ENCODE measurements around the gene SPIRE1.
A peak's percentile ranks its signal among the peaks of the same experiment; 100 is the strongest.

The SPIRE1 gene

DNA sequence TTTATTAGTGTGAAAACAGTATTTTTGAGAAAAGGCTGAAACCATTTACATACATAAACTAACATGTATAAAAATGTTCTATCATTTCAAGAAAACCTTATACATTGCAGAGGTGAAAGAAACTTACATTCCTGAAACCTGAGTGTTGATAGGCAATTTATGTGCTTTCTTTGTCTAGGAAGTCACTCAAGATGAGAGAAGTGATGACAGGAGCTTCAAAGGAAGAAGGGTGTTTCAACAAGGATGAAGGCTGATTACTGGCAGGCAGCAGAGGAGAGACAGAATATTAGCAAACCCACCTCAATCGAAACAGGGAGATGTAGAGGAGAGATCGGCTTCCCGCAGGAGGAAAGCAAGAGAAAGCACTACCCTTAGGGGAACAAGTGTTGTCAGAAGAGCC lies 125.2 kb downstream of the SPIRE1 start:
- DNase-seq, result no peak
- TF ChIP-seq POLR2A (IDR thresholded peaks at IDR 0.05; ENCODE audit: low read length), result no peak

DNA sequence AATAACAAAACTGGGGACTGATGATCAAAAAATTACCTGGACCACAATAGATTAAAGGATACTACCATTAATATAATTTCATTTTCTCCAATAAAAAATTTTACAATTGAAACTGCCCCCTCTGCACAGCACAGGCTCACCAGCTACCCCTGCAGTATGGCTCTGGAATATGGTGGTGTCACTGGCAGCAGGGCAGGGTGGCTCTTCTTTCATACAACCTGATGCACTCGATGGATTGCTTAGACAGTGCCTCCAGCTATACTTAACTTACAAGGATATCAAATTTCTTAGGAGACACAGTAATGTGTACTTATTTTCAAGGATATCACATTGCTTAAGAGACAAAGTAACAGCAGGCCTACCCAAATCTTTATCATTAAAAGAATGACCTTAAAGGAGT lies 126.2 kb downstream of the SPIRE1 start:
- peak; percentile 20 to 46 for DNase-seq
- no peak for TF ChIP-seq POLR2A (IDR thresholded peaks at IDR 0.05; ENCODE audit: low read length)
- TF ChIP-seq GATA1 (IDR thresholded peaks at IDR 0.05; ENCODE audit: low read depth, low read length), result no peak

DNA sequence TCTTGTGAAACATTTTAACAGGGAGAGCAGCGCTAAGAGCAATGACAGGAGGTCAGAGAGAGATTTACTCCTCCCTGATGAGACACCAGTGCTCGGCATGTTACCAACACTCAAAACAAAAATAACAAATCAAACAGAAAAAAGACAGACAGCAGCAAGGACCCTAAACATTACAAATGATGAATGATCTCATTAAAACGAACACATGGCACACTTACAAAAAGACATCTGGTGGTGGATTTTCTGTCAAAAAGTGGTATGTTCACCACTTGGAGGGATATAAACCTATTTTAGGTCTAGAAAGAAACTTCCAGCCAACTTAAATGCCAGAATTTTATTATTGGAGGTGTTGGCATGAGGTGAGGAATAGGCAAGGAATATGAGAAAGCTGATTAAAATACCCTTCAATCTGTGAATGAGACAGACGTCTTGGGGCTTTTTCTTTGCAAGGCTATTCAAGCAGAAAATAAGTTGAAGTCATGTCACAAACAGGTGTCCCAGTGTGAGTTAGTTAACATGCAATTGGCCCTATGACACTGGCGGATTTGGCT lies 137.4 kb downstream of the SPIRE1 start:
- TF ChIP-seq GATA1 (IDR thresholded peaks at IDR 0.05; ENCODE audit: low read depth, low read length) (no peak), POLR2A (IDR thresholded peaks at IDR 0.05; ENCODE audit: low read length) (no peak)
- DNase-seq, result peak; percentile 23 to 36

DNA sequence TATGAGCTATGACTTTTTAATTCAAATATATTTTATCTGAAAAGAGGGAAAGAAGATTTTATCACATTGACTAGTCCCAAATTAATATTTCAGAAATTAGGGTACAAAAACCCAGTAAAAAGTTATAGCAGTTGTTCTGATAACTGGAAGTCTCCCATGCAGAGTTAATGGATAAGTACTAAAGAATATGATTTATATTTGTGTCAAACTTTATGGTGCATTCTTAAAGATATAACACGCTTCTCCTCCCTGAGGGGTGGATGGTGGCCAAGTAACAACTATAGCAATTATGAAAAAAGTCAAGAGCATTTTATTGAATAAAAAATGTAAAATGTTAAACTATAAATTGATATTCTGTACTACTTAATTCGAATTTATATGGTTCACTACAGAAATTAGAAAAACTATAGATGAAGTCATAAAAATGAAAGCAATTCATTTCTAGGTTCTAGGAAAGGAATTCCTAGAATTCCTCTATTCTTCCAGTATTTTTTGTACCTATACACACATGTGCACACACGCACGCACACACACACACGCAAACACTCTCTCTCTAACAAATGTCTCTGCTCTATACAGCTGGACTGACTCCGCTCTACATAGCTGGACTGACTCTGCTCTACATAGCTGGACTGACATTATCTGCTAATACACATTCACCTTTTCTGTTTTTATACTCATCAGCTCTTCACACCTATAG lies 138.9 kb downstream of the SPIRE1 start:
- peak; percentile 40 to 61 for DNase-seq
- TF ChIP-seq GATA1 (IDR thresholded peaks at IDR 0.05; ENCODE audit: low read depth, low read length) (no peak), POLR2A (IDR thresholded peaks at IDR 0.05; ENCODE audit: low read length) (no peak)

DNA sequence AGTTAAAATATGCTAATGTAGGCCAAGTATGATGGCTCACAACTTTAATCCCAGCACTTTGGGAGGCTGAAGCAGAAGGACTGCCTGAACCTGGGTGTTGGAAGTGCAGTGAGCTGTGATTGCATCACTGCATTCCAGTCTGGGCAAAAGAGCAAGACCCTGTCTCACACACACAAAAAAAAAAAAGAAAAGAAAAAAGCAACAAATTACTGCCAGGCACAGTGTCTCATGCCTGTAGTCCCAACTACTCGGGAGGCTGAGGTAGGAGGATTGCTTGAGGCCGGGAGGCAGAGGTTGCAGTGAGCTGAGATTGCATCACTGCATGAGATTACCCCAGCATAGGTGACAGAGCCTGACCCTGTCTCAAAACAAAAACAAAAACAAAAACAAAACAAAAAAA lies 139.6 kb downstream of the SPIRE1 start:
- TF ChIP-seq POLR2A (IDR thresholded peaks at IDR 0.05; ENCODE audit: low read length) (no peak), GATA1 (IDR thresholded peaks at IDR 0.05; ENCODE audit: low read depth, low read length) (no peak)
- peak in 1 of 2 experiments; percentile 21 for DNase-seq

DNA sequence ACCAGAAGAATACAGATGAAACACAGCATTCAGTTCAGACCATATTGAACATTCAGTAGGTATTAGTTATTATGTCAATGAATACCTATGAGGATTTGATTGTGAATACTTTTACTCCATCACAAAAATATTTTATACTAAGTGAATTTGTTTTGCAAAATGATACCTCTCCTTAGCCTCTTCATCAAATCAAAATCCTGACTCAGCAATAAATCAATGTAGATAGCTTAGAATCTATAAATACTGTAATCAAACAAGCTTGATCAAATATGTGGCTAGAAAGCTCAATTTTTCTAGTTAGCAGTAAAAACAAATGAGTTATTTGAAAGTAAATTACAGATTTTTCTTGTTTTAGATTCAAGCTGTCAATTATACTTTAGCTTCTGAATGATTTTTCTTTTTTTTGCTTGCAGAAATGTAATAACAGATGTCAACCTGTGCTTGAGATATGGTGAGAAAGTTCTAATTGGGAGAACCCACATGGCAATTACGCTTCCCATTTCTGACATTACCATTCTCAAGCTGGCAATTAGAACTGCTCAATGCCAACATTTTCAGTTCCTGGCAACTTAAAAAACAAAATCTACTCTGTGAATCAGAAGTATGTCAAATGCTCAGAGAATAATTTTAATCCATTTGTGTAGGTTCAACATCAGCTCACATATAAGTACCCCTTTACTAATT lies 140.6 kb downstream of the SPIRE1 start:
- TF ChIP-seq POLR2A (IDR thresholded peaks at IDR 0.05; ENCODE audit: low read length), result no peak
- no peak for TF ChIP-seq GATA1 (IDR thresholded peaks at IDR 0.05; ENCODE audit: low read depth, low read length)
- no peak for DNase-seq

DNA sequence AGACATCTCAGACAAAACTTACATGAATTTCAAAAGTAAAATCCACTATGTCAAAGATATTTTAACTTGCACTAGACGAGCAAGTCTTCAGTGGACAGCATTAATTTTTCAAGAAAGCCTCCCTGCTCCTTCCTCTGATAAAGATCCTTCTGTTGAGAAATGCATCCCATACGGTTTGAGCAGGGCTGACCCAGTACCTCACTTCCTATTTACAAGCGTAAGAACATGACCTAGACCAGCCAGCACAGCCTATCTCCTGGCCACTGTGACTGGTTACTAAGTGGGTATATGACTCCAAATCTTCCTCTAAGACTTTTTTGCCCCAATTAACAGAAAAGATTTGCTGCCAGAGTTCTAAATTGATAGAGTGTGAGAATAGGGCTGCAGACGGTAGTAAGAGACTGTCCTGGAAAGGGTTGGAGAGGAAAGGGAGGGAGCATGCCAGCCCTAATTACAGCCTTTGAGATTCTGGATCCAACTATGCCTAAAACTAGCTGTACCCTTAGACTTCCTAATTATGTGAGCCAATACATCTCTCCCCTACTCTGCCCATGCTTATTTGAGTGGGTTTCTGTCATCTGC lies 141.8 kb downstream of the SPIRE1 start:
- TF ChIP-seq GATA1 (IDR thresholded peaks at IDR 0.05; ENCODE audit: low read depth, low read length), result no peak
- no peak for TF ChIP-seq POLR2A (IDR thresholded peaks at IDR 0.05; ENCODE audit: low read length)
- peak; percentile 51 to 54 for DNase-seq

DNA sequence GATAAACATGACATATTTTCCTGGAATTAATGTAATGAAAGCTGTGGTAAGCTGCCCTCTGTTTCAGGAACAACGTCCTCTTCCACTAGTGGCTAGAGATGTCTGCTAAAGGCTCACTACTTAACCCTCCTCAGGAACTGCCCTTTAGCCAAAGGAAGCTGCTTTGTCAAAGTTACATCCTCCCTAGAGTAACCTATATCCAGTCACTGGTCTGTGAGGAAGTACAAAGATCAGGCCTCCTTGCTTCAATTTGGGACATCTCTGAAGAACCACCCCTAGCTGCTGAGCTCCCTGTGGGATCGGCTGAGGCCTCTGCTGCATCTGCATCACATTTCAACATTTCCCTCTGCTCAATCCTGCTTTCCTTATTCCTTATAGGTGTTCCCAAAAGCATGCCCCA lies 142.4 kb downstream of the SPIRE1 start:
- TF ChIP-seq GATA1 (IDR thresholded peaks at IDR 0.05; ENCODE audit: low read depth, low read length), result no peak
- no peak for TF ChIP-seq POLR2A (IDR thresholded peaks at IDR 0.05; ENCODE audit: low read length)
- DNase-seq, result no peak

DNA sequence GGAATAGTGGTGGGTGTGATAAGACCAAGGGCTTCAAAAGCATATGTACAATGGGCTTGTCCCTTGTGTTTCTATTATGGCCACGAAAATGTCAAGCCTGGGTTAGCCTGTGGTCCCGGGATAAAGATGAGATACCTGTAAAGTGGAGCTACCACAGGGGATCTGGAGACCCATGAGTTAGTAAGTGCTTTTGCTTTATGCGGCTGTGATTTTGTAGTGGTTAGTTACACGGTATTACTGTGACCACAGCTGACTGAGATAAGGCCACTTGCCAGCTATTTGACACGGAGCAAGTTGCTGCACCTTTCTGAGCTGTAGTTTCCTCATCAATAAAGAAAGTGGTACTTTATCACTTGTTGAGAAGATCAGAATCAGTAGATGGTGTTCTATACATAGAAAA lies 150.9 kb downstream of the SPIRE1 start:
- DNase-seq, result no peak
- TF ChIP-seq GATA1 (IDR thresholded peaks at IDR 0.05; ENCODE audit: low read depth, low read length), result no peak
- no peak for TF ChIP-seq POLR2A (IDR thresholded peaks at IDR 0.05; ENCODE audit: low read length)

DNA sequence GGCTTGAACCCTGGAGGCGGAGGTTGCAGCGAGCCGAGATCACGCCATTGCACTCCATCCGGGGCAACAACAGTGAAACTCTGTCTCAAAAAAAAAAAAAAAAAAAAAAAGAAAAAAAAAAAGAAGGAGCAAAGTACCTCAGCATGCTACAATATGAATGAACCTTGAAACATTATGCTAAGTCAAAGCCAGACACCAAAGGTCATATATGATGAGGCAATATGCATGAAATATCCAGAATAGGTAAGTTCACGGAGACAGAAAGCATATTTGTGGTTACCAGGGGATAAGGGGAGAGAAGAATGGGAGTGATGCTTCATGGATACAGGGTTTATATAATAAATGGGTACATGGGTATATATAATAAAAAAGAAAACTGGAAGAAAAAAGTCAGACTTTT lies 156.9 kb downstream of the SPIRE1 start:
- no peak for DNase-seq
- TF ChIP-seq GATA1 (IDR thresholded peaks at IDR 0.05; ENCODE audit: low read depth, low read length), result no peak

DNA sequence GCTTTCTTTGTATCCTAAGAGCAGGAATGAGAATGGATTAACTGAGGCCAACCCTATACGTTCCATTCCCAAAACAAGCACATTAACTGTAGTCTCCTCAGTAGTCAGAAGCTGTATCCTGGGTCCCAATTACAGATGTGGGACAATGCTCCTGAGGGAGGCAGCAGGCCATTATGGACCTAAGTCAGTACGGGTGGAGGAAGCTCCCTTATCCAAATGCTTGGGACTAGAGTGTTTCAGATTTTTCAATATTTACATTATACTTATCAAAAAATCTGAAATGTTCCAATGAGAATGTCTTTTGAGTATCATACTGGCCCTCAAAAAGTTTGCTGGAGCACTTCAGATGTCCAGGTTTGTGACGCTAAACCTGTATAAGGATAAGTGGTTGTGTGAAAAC lies 160.1 kb downstream of the SPIRE1 start:
- DNase-seq, result no peak
- no peak for TF ChIP-seq POLR2A (IDR thresholded peaks at IDR 0.05; ENCODE audit: low read length)
- TF ChIP-seq GATA1 (IDR thresholded peaks at IDR 0.05; ENCODE audit: low read depth, low read length), result no peak

DNA sequence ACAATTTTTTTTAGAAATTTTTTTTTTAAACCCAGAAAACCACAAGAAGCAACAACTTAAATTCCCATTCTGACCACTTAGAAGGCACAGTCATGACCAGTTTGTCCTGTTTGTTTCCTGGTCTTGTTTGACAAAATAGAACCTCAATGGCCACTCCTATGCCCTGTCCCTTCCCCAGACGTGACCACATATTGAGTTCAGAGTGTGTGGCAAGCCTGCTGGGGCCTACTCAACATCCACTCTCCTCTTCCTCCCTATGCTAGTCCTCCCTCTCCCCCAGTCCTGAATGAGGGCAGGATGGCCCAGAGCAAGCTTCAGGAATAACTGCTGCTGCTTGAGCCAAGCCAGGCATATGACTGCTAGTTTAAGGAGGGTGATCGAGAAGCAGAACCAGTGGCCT lies 160.6 kb downstream of the SPIRE1 start:
- no peak for DNase-seq
- no peak for TF ChIP-seq POLR2A (IDR thresholded peaks at IDR 0.05; ENCODE audit: low read length)
- no peak for TF ChIP-seq GATA1 (IDR thresholded peaks at IDR 0.05; ENCODE audit: low read depth, low read length)

DNA sequence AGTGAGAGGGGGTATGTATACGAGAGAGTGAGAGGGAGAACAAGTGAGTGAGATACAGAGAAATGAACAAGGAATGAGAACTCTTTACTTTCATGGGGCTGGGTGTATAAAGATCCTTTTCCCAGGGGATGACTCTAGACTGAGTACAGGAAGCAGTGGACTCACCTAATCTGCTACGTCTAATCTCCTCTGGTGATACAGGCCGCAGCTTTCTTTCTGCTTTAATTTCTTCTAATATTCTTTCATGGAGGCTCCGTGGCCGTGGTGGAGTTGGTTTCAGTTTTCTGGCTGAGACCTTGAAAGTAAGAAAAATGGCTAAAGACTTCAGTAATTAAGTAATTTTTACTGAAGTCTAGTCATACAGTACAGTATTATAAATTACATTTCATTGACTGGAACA lies 165.0 kb downstream of the SPIRE1 start:
- TF ChIP-seq POLR2A (IDR thresholded peaks at IDR 0.05; ENCODE audit: low read length) (no peak), GATA1 (IDR thresholded peaks at IDR 0.05; ENCODE audit: low read depth, low read length) (no peak)
- DNase-seq, result peak; percentile 30 to 72

DNA sequence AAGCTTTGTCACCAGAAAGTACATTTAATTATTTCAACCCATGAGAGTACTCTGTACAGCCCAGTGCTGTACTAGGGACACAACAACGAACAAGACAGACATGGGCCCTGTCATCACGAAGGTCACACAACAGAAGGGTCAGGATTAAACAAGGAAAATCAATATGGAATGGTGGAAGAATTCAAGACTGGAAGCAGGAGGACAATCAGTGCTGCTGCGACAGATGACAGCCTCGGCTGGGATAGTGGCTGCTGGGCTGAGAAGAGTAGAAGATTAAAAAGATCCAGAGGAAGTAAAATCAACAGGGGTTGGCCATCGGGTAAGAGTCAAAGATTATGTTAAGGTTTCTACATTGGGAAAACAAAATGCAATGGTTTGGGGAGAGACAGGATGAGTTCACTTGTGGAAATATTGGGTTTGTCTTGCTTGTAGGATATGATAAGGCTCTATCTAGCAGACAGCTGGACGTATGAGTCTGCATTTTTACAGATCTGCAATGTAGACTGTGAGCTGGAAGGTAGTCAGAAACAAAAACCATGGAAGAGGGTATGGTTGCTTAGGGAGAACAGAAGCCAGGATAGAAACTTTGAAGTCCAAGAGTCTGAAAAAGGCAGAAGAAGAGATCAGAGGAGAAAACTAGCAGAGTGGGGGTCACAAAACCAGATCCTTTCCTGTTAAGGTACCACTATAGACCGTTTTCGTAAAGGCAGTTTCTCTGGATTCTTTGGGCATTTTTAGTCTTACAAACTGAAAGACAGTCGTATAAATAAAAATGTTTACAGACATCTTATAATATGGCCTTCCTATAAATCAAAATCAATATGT lies 166.1 kb downstream of the SPIRE1 start:
- TF ChIP-seq POLR2A (IDR thresholded peaks at IDR 0.05; ENCODE audit: low read length) (peak; percentile 49), GATA1 (IDR thresholded peaks at IDR 0.05; ENCODE audit: low read depth, low read length) (no peak)
- DNase-seq, result peak; percentile 95 to 96

All from erythroblast (primary cell).